Stimulated activated CD8-positive, alpha-beta memory T cell treated with anti-CD3 and anti-CD28 coated beads, Interleukin-2, amount 100 ng/mL, for 48 hours (primary cell): ENCODE data around the gene PUS10.
"Not testable (repeated sequence)": the region's sequence is repeated elsewhere in the genome, so short reads cannot be mapped to it uniquely, and the experiment has no call there.

Source experiments
- DNase-seq, 2 donors: peaks; one replicate each; pipeline ENCODE4 v3.0.0-alpha.2; 2020; ENCODE audit warnings: low read depth in 2 of 2

Gene PUS10

GRCh38 chr2:60934165-60934722 lies 83.8 kb downstream of the PUS10 start:
- no peak for DNase-seq

GRCh38 chr2:60932954-60933353 lies 85.1 kb downstream of the PUS10 start:
- no peak for DNase-seq

GRCh38 chr2:60932061-60932460 lies 86.0 kb downstream of the PUS10 start:
- not testable (repeated sequence) for DNase-seq

GRCh38 chr2:60926741-60927552 lies 91.1 kb downstream of the PUS10 start:
- no peak for DNase-seq

GRCh38 chr2:60925994-60926740 lies 91.9 kb downstream of the PUS10 start:
- no peak for DNase-seq

GRCh38 chr2:60907329-60907728 lies 110.7 kb downstream of the PUS10 start:
- DNase-seq, result no peak

GRCh38 chr2:60906395-60906794 lies 111.7 kb downstream of the PUS10 start:
- no peak for DNase-seq

GRCh38 chr2:60905867-60906266 lies 112.2 kb downstream of the PUS10 start:
- DNase-seq, result not testable (repeated sequence)

- DNase-seq, result not testable (repeated sequence)
These were observed 116.8 kb downstream of the PUS10 start for GRCh38 chr2:60901296-60901695.

- DNase-seq, result no peak
These were observed 118.2 kb downstream of the PUS10 start for GRCh38 chr2:60899892-60900249.

- DNase-seq, result no peak
These were observed 118.7 kb downstream of the PUS10 start for GRCh38 chr2:60899230-60899891.

GRCh38 chr2:60898567-60898966 lies 119.5 kb downstream of the PUS10 start:
- DNase-seq, result no peak
